ENCODE data around the gene BSDC1. TPM values are rescaled to one million over a fixed set of nuclear protein-coding genes. Genes with fewer than 3 reads are reported as not detected.

The BSDC1 gene
- total and polyA plus RNA-seq, 2 of the 13 experiments (the other 11 are each of a cell fraction or from before 2014, with no cell fraction given), result 40.3 to 64.2 TPM

DNA sequence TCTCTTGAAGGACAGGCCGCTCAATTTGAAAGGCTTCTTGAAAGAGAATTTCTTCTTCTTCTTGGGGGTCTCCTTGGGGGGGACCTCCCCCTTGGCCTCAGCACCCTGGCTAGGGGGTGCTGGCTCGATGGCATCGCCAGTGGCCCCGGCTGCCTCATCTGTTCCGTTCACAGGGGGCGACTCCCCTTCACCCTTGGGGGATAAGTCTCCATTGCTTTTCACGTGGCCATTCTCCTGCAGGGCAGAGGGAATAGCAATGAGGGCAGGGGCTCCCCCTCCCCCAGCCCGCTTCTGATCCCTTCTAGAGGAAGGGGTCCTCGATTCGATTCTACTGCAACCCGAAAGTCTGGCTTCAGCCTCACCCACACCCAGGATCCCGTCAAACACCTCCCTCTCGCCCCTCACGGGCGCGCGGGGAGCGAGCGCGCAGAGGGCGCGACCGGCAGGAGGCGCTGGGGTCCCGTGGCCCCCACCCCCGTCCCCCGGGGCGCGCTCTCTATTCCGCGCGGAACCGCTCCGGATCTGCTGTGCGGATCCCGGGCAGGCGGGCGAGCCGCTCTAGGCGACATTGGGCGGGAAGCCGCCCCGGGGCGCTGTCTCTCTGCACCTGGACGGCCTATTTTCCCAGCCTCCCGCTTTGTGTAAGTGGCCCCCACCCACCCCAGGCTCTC is 59.2 kb downstream of the BSDC1 start (continued):
- TF ChIP-seq SIX4 (CRISPR knock-in tag; IDR thresholded peaks at IDR 0.05) (no peak), RERE (CRISPR knock-in tag; IDR thresholded peaks at IDR 0.05; ENCODE audit: low read depth) (no peak), NFYB (CRISPR knock-in tag; IDR thresholded peaks at IDR 0.05) (no peak), MAZ (IDR thresholded peaks at IDR 0.05; ENCODE audit: borderline replicate concordance, low read depth, low read length) (peak; percentile 80; the same call in 1 of the 2 replicates), MAZ (CRISPR knock-in tag; IDR thresholded peaks at IDR 0.05; ENCODE audit: low read depth) (peak; percentile 79), ZNF557 (CRISPR knock-in tag; IDR thresholded peaks at IDR 0.05) (no peak), JUNB (CRISPR knock-in tag; IDR thresholded peaks at IDR 0.05; ENCODE audit: borderline replicate concordance) (no peak), MIER3 (CRISPR knock-in tag; IDR thresholded peaks at IDR 0.05; ENCODE audit: borderline replicate concordance) (no peak), NCOA2 (CRISPR knock-in tag; IDR thresholded peaks at IDR 0.05) (0 out of 2 replicates have a peak, but pooled peaks have one; percentile 17), CHCHD3 (CRISPR knock-in tag; IDR thresholded peaks at IDR 0.05) (no peak), ZNF501 (CRISPR knock-in tag; IDR thresholded peaks at IDR 0.05) (no peak)
- TF ChIP-seq, protein P1, sequence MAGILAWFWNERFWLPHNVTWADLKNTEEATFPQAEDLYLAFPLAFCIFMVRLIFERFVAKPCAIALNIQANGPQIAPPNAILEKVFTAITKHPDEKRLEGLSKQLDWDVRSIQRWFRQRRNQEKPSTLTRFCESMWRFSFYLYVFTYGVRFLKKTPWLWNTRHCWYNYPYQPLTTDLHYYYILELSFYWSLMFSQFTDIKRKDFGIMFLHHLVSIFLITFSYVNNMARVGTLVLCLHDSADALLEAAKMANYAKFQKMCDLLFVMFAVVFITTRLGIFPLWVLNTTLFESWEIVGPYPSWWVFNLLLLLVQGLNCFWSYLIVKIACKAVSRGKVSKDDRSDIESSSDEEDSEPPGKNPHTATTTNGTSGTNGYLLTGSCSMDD (CRISPR knock-in tag; IDR thresholded peaks at IDR 0.05), result no peak

Measured in HepG2 (cell line).